Activated CD4-positive, CD25-positive, alpha-beta regulatory T cell treated with anti-CD3 and anti-CD28 coated beads, Interleukin-2, amount 50 U/mL, for 24 hours (primary cell): ENCODE data around the gene KCNIP1.

ENCODE experiments used
- ATAC-seq, 2 donors: fragments of 150-1000 bp; cut with Tn5 transposase; one replicate each; pipeline ENCODE4 v1.10.0; 2021; ENCODE audit warnings: mild to moderate bottlenecking in 1 of 2, moderate library complexity in 1 of 2

The KCNIP1 gene

GRCh38 chr5:170651604-170652277, 147.9 kb downstream of the KCNIP1 start:
- no peak for ATAC-seq

GRCh38 chr5:170655476-170655875, 151.7 kb downstream of the KCNIP1 start:
- no peak for ATAC-seq

- ATAC-seq: no peak
Observed at GRCh38 chr5:170655920-170656319, 152.1 kb downstream of the KCNIP1 start.

GRCh38 chr5:170656346-170656745, 152.5 kb downstream of the KCNIP1 start:
- no peak for ATAC-seq

- ATAC-seq: no peak
Observed at GRCh38 chr5:170660531-170660930, 156.7 kb downstream of the KCNIP1 start.

GRCh38 chr5:170662966-170663365, 159.1 kb downstream of the KCNIP1 start:
- ATAC-seq: no peak

GRCh38 chr5:170678811-170679210, 175.0 kb downstream of the KCNIP1 start:
- no peak for ATAC-seq

GRCh38 chr5:170681013-170681433, 177.2 kb downstream of the KCNIP1 start:
- peak; percentile 41 to 62 for ATAC-seq

- ATAC-seq: no peak
Observed at GRCh38 chr5:170691657-170692056, 187.8 kb downstream of the KCNIP1 start.

- no peak for ATAC-seq
Observed at GRCh38 chr5:170693701-170694100, 189.9 kb downstream of the KCNIP1 start.

- no peak for ATAC-seq
Observed at GRCh38 chr5:170694911-170695310, 191.1 kb downstream of the KCNIP1 start.

GRCh38 chr5:170697031-170697430, 193.2 kb downstream of the KCNIP1 start:
- ATAC-seq: no peak

GRCh38 chr5:170700503-170700902, 196.7 kb downstream of the KCNIP1 start:
- no peak for ATAC-seq

GRCh38 chr5:170701334-170701733, 197.5 kb downstream of the KCNIP1 start:
- ATAC-seq: no peak

- no peak for ATAC-seq
Observed at GRCh38 chr5:170704417-170705192, 200.8 kb downstream of the KCNIP1 start.

GRCh38 chr5:170709640-170710039, 205.8 kb downstream of the KCNIP1 start:
- no peak for ATAC-seq

- ATAC-seq: no peak
Observed at GRCh38 chr5:170711300-170711699, 207.5 kb downstream of the KCNIP1 start.

GRCh38 chr5:170715141-170715540, 211.3 kb downstream of the KCNIP1 start:
- ATAC-seq: no peak

- ATAC-seq: no peak
Observed at GRCh38 chr5:170716396-170716795, 212.6 kb downstream of the KCNIP1 start.

- no peak for ATAC-seq
Observed at GRCh38 chr5:170719551-170719950, 215.7 kb downstream of the KCNIP1 start.

GRCh38 chr5:170720179-170720578, 216.4 kb downstream of the KCNIP1 start:
- no peak for ATAC-seq

GRCh38 chr5:170720984-170721383, 217.2 kb downstream of the KCNIP1 start:
- no peak for ATAC-seq

GRCh38 chr5:170721681-170722080, 217.9 kb downstream of the KCNIP1 start:
- ATAC-seq: no peak

GRCh38 chr5:170722316-170722715, 218.5 kb downstream of the KCNIP1 start:
- ATAC-seq: no peak
